Occipital lobe (tissue), 2 donors: ENCODE results near the gene PRKACB. TPM values are rescaled to one million over a fixed set of nuclear protein-coding genes. Genes with fewer than 3 reads are reported as not detected.
"Not testable (repeated sequence)": the region's sequence is repeated elsewhere in the genome, so short reads cannot be mapped to it uniquely, and the experiment has no call there.

ENCODE experiments used
- DNase-seq: peaks from one replicate; lab custom pipeline; 2025; lab: John Stamatoyannopoulos, UW
- total RNA-seq: library from RNA; depleted of rRNA; stranded (reverse); fragments of >200 nt; gene quantifications from one replicate; pipeline ENCODE4 v1.2.3, GENCODE V29; 2014

PRKACB gene
- 1,070 TPM for total RNA-seq

GRCh38 chr1:84143796-84144565 is at the start of gene PRKACB:
PRKACB (plus strand) TSS chr1:84144271; CDS start chr1:84144362, 91 bp downstream.
- no peak for DNase-seq

- DNase-seq: no peak
Measured at GRCh38 chr1:84095308-84095707, 48.8 kb upstream of the PRKACB start.

- DNase-seq: no peak
Measured at GRCh38 chr1:84096176-84096575, 47.9 kb upstream of the PRKACB start.

- DNase-seq: no peak
Measured at GRCh38 chr1:84101204-84101603, 42.9 kb upstream of the PRKACB start.

GRCh38 chr1:84103197-84103992 is 40.7 kb upstream of the PRKACB start:
- peak; percentile 24 for DNase-seq

- not testable (repeated sequence) for DNase-seq
Measured at GRCh38 chr1:84107538-84107937, 36.5 kb upstream of the PRKACB start.

- DNase-seq: no peak
Measured at GRCh38 chr1:84107955-84108354, 36.1 kb upstream of the PRKACB start.

GRCh38 chr1:84108900-84109578 is 35.0 kb upstream of the PRKACB start:
- DNase-seq: no peak

- no peak for DNase-seq
Measured at GRCh38 chr1:84110629-84111028, 33.4 kb upstream of the PRKACB start.

- DNase-seq: no peak
Measured at GRCh38 chr1:84116558-84116957, 27.5 kb upstream of the PRKACB start.

- no peak for DNase-seq
Measured at GRCh38 chr1:84117868-84118267, 26.2 kb upstream of the PRKACB start.

- no peak for DNase-seq
Measured at GRCh38 chr1:84121360-84121759, 22.7 kb upstream of the PRKACB start.

- DNase-seq: no peak
Measured at GRCh38 chr1:84122780-84123382, 21.2 kb upstream of the PRKACB start.

GRCh38 chr1:84133479-84133878 is 10.6 kb upstream of the PRKACB start:
- DNase-seq: no peak

GRCh38 chr1:84135341-84135740 is 8.7 kb upstream of the PRKACB start:
- DNase-seq: no peak

- no peak for DNase-seq
Measured at GRCh38 chr1:84141182-84142003, 2.7 kb upstream of the PRKACB start.

- DNase-seq: no peak
Measured at GRCh38 chr1:84145068-84145467, 997 bp downstream of the PRKACB start.

GRCh38 chr1:84146411-84147032 is 2.5 kb downstream of the PRKACB start:
- no peak for DNase-seq

- DNase-seq: no peak
Measured at GRCh38 chr1:84148758-84149157, 4.7 kb downstream of the PRKACB start.

GRCh38 chr1:84152649-84153056 is 8.6 kb downstream of the PRKACB start:
- no peak for DNase-seq
